HCEC 1CT (cell line): ENCODE results near the gene ABHD13.
"Not testable (repeated sequence)": the region's sequence is repeated elsewhere in the genome, so short reads cannot be mapped to it uniquely, and the experiment has no call there.

Source experiments
- DNase-seq: peaks from one replicate; pipeline ENCODE4 v3.0.0-alpha.2; 2017

The ABHD13 gene

DNA sequence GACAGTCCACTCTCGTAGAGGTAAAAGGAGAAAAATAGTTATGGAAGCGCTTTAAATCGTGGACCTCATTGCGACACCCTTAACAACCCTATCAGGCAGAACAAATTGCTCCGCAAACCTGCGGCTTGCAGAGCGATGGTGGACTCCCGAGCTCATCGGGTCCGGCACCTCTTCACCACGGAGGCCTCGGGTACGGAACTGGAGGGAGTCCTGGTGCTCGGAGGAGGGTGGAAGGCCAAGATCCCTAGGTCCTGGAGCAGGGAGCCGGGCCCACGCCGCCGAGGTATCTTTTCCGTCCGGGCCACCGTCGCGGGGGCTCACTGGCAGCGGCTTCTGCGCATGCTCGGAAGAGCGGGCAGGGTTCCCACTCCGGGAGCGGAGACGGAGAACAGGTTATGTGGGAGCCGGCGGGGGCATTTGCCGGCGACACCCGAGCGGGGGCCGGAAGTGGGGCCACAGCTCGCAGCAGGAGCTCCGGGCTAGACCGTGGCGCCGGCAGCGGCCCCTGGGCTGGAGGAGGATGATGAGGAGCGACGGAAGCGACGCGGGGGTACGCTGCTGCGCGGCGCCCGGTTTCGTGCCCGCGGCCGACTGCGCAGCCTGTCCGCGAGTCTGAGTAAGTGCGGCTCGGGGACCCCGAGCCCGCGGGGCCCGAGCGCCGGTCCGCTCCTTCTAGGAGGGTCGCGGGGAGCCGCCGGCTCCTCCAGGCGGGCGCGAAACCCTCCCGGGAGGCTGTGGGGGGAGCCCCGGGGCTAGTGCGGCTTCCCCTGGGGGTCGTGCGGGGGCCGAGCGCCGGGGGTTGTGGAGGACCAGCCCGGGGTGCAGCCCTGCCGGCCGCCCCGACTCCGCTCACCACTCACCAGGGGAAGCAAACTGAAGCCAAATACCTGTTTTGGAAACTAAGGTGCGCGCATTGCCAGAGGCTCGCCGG, at the start of gene ABHD13:
ABHD13 (plus strand) TSS at position 349 of the 931 bp plus-strand sequence. CDS start 10,827 bp downstream, outside the sequence.
- peak; percentile 84 for DNase-seq

- DNase-seq: no peak
Observed at GRCh38 chr13:108168929-108169328, 49.3 kb upstream of the ABHD13 start.

GRCh38 chr13:108176685-108177274, 41.4 kb upstream of the ABHD13 start:
- peak; percentile 5 for DNase-seq

GRCh38 chr13:108178078-108178477, 40.1 kb upstream of the ABHD13 start:
- no peak for DNase-seq

- DNase-seq: no peak
Observed at GRCh38 chr13:108182652-108183051, 35.5 kb upstream of the ABHD13 start.

DNA sequence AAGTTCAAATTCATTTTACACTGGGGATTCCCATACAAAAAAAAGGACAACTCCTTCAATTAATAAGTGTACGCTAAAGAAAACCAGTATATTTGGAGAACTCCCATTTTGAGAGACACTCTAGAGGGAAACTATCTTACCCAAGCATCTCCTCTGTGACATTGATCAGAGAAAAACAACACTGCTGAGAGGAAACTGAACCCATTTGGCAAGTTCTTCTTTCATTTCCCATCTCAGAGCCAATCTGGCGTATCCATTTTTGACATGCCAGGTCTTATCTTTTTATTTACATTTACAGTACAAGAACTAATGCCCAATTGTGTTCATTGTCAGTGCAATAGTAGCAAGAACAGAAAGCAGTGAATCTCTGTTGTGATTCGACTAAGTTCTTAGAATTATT, 33.0 kb upstream of the ABHD13 start:
- no peak for DNase-seq

DNA sequence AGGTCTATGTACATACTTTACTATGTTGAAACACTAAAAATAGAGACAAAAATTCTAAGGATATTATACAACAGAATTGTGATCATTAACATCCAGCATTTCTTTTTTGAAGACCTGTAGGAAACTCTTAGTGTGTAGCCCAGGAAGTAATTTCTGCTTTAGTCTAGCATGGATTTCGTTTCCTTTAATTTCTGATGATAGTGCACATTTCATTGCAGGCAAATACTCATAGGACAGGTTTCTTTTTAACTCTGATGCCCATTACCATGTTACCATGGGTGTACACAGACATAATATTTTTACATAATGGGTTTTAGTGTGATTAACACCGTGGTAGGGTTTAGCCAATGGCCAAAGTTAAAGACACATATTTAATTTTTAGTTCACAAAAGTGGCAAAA, 29.9 kb upstream of the ABHD13 start:
- no peak for DNase-seq

DNA sequence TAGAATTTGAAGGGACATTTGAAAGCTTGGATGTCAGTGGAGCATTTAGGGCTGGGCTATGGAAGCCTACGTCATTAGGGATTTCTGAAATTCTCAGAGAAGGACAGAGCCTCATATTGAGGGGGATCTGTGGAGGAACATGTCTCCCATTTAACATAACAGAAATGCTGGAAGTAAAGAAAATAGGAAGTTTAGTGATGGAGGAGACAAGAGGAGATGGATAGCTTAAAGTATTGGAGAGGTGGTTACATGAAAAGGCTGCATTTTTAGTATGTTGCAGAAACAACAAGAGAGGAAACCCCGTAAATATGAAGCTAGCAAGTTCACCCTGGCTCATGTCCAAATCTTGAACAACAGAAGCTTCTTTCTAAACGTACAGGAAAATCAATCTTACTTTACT, 27.3 kb upstream of the ABHD13 start:
- no peak for DNase-seq

DNA sequence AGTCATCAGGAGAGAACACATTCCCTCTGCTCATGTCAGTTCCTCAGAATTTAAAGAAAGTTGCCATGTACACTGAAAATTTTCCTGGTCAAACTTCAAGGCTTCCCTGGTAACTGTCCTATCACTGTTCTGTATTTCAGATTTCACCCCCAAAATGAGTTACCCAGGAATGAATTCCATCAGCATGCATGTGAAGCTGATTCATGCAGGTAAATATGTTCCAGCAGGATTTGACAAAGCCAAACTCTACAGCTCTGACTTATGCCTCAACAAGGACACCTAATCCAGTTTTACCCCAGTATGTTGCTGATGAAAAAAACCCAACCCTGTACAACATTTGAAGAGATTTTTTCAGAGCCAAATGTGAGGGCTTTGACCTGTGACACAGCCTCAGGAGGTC, 24.4 kb upstream of the ABHD13 start:
- DNase-seq: peak; percentile 15

DNA sequence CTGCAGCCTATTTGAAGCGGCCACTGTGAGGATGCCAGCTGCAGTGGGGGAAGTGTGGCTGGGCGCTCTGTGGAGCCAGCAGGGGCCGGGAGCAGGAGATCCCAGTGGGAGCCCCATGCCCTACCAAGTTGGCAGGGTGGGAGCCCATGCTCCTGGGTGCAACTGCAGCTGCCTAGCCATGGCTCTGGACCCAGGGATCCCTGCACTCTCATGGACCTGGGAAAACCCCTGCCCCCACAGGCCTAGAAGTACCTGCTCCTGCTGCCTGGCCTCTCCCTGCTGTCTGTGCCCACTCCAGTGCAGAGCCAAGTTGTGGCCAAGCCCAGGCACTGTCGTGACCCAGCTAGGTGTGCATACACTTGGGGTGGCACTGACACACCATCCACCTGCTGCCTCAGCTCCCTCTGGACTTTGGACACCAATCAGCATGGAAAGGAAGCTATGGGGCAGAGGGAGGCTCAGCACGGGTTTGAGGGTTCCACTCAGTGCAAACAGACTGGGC, 23.7 kb upstream of the ABHD13 start:
- DNase-seq: no peak

DNA sequence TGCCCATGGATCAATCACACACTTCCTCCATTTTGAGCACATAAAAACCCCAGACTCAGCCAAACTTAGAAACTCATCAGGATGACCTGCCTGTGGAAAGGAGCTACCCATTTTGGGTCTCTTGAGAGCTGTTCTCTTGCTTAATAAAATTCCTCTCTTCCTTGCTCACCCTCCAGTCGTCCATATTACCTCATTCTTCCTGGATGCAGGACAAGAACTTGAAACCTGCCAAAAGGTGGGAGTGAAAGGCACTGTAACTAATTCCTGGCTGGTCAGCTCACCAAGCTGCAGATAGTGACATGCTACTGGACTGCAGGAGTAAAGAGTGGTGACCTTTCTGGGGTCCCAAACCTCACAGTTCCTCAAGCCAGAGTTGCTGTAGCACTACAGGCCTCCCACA, 23.0 kb upstream of the ABHD13 start:
- peak; percentile 19 for DNase-seq

GRCh38 chr13:108195861-108196260, 22.3 kb upstream of the ABHD13 start:
- DNase-seq: no peak

DNA sequence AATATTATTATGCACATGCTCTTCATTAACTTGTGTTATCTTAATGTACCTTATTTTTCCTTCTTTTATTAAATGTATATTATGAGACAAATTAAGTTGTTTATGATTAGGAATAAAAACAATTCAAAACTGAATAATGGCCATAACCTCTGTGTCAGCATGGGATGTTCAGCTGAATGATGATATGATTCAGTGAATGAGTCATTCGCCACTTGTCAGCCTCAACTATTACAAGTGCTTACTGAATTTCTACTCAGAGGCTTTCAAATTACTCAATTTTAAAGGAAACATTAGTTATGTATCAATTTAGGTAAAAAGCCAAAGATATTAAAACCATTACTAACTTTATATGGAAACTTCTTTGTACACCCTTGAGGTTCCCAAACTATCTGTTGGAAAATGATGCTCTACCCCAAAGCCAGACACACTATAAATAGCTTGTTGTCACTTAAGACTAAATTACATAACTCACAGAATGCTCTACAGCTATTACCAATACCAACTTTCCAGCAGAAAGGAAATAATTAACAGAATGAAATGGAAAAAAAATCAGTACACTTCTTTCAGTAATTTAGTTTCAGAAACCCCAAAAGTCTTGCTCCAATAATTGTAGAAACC, 17.3 kb upstream of the ABHD13 start:
- DNase-seq: peak; percentile 71

DNA sequence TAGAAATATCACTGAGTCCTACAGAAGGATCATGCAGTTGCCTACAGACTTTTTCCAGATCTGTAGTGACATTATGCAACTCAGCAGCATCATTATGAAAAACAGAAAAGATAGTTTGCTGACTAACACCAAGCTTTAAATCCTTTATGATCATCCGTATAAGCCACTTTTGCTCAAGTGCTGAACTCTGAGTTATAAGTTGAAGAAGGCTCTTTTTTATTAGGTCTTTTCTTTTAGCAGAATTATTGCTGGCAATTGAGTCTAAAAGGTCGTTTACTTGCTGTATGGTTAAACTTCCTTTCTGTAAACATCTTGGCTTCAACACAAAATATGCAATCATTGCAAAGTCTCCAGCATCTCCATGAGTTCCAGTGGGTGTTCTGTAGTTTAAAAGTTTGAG, 7.6 kb upstream of the ABHD13 start:
- DNase-seq: no peak

DNA sequence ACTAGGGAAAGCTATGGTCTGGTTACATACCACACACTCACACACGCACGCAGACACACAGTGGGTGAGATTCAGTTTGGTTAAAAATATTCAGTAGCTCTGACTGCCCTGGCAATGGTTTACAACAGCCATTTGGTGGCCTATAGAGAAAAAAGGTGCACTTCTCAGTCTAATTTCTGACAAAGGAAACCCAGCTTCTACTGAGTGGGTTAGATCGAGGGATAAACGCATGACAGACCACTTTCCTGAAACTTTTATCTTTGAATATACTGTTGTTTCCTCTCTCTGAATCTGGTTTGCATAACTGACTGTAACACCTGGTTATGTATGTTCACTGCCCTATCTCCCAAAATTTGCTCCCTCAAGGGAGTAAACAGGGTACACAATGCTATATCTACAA, 5.3 kb upstream of the ABHD13 start:
- DNase-seq: no peak

DNA sequence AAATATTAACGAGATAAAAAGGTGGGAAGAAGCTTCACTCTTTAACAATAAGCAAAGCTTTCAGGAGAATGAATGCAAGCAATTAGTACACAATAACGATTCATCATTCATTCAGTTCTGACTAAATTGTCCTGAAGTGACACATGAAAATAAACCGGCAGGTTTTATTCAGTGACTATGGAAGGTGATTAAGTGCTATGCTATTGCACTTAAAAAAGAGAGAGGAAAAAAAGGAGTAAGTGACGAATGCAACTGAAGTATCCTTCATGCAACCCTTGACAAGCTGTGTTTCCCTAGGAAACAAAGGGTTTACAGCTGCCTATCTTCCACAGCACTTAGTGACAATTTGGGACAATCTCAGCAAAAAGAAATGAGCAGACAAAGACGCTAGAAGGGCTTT, 4.2 kb upstream of the ABHD13 start:
- peak; percentile 40 for DNase-seq

DNA sequence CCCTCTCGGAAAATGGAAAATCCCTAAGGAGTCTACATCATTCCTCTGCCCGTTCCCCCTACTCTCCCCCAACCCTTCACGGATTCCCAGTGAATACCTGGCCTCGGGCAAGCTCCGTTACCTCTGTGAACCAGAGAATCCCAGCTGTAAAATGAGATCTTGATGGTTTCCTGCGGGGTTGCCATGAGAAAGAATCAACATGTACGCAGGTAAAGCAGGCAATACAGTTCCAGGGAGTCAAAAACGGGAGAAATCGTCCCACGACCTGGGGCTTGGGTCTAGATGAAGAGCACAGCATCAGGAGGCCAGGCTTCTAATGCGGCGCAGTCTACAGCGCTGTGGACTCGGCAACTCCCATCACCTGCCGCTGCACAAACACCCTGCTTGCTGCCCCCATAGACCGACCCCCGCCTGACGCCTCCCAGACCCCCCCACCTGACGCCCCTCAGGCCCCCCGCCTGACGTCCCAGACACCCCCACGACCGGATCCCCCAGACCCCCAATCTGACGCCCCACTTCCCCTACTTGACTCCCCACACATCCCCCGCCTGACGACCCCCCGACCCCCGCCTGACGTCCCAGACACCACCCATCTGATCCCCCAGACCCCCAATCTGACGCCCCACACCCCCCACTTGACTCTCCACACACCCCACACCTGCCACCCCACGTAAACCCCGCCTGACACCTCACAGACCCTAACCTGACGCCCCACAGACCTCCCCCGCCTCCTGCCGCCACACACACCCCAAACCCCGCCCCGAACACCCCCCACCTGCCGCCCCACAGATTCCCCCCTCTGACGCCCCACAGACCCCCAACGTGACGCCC, 3.5 kb upstream of the ABHD13 start:
- no peak for DNase-seq

DNA sequence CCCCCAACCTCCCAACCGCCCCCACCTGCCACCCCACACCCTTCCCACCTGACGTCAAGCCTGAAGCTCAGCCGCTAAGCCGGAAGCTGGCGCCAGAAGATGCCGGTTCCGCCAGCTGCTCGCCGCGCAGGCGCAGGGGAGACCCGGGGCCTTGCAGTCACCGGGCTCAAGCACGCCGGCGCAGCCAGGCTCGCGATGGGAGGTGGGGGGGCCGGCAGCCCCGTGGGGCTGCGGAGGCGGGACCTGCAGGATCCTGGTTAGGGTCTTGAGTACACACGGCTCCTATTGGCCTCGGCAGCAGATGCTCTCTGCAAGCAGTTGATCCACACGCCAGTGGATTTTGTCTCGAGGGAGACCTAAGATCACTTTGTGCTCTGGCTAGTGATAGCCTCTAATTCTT, 2.8 kb upstream of the ABHD13 start, which contains the start of gene LIG4:
LIG4 (minus strand) TSS at position 101 of the 400 bp plus-strand sequence. CDS start 4,268 bp downstream, outside the sequence.
- peak; percentile 91 for DNase-seq

GRCh38 chr13:108217307-108218043, 717 bp upstream of the ABHD13 start:
- not testable (repeated sequence) for DNase-seq

- DNase-seq: no peak
Observed at GRCh38 chr13:108220041-108220440, 1.8 kb downstream of the ABHD13 start.

GRCh38 chr13:108223687-108224503, 5.7 kb downstream of the ABHD13 start:
- DNase-seq: no peak
